ENCODE results near the gene UBAP1.
A peak's percentile ranks its signal among the peaks of the same experiment; 100 is the strongest.

Gene UBAP1

GRCh38 chr9:34185778-34186551, 7.1 kb downstream of the UBAP1 start (continued):
- TF ChIP-seq ZNF548 (tag by site-specific recombination; IDR thresholded peaks at IDR 0.05) (no peak), ZNF600 (tag by site-specific recombination; IDR thresholded peaks at IDR 0.05) (0 out of 2 replicates have a peak, but pooled peaks have one; percentile 1), ZNF610 (tag by site-specific recombination; IDR thresholded peaks at IDR 0.05; ENCODE audit: borderline replicate concordance) (no peak), HOXC10 (CRISPR knock-in tag; IDR thresholded peaks at IDR 0.05) (no peak), ZNF280C (tag by site-specific recombination; IDR thresholded peaks at IDR 0.05) (no peak), CTCF (tag by site-specific recombination; IDR thresholded peaks at IDR 0.05) (no peak), ZFP3 (tag by site-specific recombination; IDR thresholded peaks at IDR 0.05; ENCODE audit: low read depth) (no peak), ZNF362 (tag by site-specific recombination; IDR thresholded peaks at IDR 0.05) (peak; percentile 80; the same call in 1 of the 2 replicates), ZNF133 (tag by site-specific recombination; IDR thresholded peaks at IDR 0.05) (no peak), PRDM6 (tag by site-specific recombination; IDR thresholded peaks at IDR 0.05) (peak; percentile 90), ZNF791 (tag by site-specific recombination; IDR thresholded peaks at IDR 0.05) (no peak), ZNF423 (tag by site-specific recombination; IDR thresholded peaks at IDR 0.05) (no peak), ZNF221 (tag by site-specific recombination; IDR thresholded peaks at IDR 0.05; ENCODE audit: borderline replicate concordance) (no peak), PRDM4 (tag by site-specific recombination; IDR thresholded peaks at IDR 0.05) (no peak), ZNF488 (tag by site-specific recombination; IDR thresholded peaks at IDR 0.05) (no peak), ZNF629 (tag by site-specific recombination; IDR thresholded peaks at IDR 0.05) (peak; percentile 90), ZNF529 (tag by site-specific recombination; IDR thresholded peaks at IDR 0.05; ENCODE audit: insufficient replicate concordance) (no peak), ZNF391 (tag by site-specific recombination; IDR thresholded peaks at IDR 0.05; ENCODE audit: borderline replicate concordance, low read depth) (no peak), KLF1 (tag by site-specific recombination; IDR thresholded peaks at IDR 0.05) (no peak), ZNF394 (tag by site-specific recombination; IDR thresholded peaks at IDR 0.05; ENCODE audit: borderline replicate concordance) (no peak; the same call in 1 of the 2 replicates), ZBTB7A (tag by site-specific recombination; IDR thresholded peaks at IDR 0.05; ENCODE audit: low read depth) (no peak), ZNF121 (tag by site-specific recombination; IDR thresholded peaks at IDR 0.05) (no peak), OSR2 (tag by site-specific recombination; IDR thresholded peaks at IDR 0.05) (peak; percentile 91), ZNF26 (tag by site-specific recombination; IDR thresholded peaks at IDR 0.05) (no peak), ZBTB17 (tag by site-specific recombination; IDR thresholded peaks at IDR 0.05) (peak; percentile 68), ZNF146 (tag by site-specific recombination; IDR thresholded peaks at IDR 0.05) (no peak), ZNF416 (tag by site-specific recombination; IDR thresholded peaks at IDR 0.05) (no peak), KLF10 (tag by site-specific recombination; IDR thresholded peaks at IDR 0.05) (peak; percentile 68)

Measured in HEK293 (cell line).